ENCODE measurements around the gene HNRNPLL.

GRCh38 chr2:38591152-38591551, 11.6 kb downstream of the HNRNPLL start:
- TF ChIP-seq CTCF (IDR thresholded peaks at IDR 0.05) = no peak
- TF ChIP-seq POLR2A (IDR thresholded peaks at IDR 0.05) = no peak

Data from testis (tissue), 2 donors.